GM18505 (cell line): ENCODE data around the gene UGT1A10.

Experiments used
- ATAC-seq: cut with Tn5 transposase; IDR thresholded peaks from one replicate; pipeline ENCODE4 v1.9.1; 2021; ENCODE audit not compliant: unreplicated experiment
- POLR2A ChIP-seq: IDR thresholded peaks from 4 replicates; pipeline ENCODE4 v1.6.1; 2011; ENCODE audit warnings: borderline replicate concordance; ENCODE audit not compliant: insufficient read depth, insufficient read length; ENCODE audit errors: extremely low read depth

UGT1A10 gene

DNA sequence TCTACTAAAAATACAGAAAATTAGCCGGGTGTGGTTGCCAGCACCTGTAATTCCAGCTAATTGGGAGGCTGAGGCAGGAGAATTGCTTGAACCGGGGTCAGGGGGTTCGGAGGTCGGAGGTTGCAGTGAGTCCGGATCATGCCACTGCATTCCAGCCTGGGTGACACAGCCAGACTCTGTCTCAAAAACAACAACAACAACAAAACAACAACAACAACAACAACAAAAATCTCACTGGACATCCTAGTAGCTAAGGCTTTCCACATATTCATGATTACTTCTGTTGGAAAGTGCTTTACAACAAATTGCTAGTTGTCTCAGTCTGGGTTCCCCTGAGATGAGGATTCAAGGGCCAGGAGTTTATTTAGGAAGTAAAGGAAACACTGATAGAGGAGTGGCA, 137.6 kb downstream of the UGT1A10 start:
- no peak for TF ChIP-seq POLR2A
- no peak for ATAC-seq

DNA sequence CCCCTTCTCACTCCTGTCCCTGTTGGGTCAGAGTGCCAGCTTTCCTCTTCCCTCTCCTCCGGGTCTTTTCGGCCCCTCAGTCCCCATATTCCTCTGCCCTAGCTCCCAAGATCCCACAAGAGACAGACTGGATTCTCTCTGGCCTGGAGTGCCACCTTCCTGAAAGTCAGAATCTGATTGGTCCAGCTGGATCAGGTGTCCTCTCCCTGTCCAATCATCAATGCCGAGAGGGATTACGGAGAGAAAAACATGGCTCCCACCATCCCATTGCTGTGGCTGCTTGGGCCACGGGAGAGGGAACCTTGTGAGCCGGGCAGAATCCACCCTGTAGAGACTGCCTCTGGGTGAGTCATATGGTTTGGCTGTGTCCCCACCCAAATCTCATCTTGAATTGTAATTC, 139.2 kb downstream of the UGT1A10 start:
- TF ChIP-seq POLR2A, result no peak
- ATAC-seq, result no peak

DNA sequence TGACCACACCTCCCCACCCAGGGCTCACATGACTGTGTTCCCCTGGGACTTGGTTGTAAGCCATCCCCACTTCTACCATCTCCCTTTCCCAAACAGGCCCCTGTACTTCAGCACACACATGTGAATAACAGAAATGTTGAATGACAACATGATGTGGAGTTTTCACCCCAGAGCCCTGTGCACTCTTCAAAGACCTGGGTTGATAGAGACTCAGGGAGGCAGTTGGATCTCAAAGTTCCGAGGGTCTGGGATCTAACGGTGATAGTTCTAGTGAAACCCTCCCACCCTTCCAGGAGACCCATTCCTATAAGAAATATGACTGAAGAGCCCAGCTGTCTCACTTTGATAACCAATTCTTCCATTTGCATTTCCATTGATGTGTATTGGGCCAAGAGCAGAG, 141.8 kb downstream of the UGT1A10 start, which contains the start of gene MROH2A:
TSS of gene MROH2A (plus strand) at position 301 of the 400 bp plus-strand sequence. CDS start 1,029 bp downstream, outside the sequence.
- no peak for ATAC-seq
- no peak for TF ChIP-seq POLR2A

DNA sequence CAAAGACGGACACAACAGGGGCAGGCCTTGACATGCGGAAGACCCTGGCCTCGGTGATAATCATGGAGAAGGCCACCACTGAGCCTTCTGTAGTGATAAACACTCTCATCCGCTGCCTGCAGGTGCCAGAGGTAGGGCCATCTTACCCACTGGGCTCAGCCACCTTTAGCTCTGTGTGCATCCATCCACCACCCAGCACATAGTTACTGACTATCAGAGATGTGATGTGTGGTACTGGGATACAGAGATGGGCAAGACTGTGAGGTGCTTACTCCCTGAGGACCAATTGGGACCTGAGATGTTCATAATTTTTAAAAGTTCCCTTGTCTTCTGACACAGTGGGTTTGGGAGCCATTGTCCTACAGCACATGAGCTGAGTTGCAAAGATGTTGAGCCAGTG, 143.5 kb downstream of the UGT1A10 start:
- no peak for ATAC-seq
- no peak for TF ChIP-seq POLR2A

DNA sequence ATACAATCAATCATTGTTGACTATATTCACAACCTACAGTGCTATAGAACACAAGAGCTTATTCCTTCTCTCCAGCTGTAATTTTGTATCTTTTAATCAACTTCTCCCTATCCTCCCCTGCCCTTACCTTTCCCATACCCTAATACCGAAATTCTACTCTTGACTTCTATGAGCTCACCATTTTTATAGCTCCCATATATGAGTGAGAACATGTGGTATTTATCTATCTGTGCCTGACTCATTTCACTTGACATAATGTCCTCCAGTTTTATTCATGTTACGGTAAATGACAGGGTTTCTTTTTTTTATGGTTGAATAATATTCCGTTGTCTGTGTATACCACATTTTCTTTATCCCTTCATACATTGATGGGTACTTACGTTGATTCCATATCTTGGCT, 144.5 kb downstream of the UGT1A10 start:
- TF ChIP-seq POLR2A, result no peak
- no peak for ATAC-seq

DNA sequence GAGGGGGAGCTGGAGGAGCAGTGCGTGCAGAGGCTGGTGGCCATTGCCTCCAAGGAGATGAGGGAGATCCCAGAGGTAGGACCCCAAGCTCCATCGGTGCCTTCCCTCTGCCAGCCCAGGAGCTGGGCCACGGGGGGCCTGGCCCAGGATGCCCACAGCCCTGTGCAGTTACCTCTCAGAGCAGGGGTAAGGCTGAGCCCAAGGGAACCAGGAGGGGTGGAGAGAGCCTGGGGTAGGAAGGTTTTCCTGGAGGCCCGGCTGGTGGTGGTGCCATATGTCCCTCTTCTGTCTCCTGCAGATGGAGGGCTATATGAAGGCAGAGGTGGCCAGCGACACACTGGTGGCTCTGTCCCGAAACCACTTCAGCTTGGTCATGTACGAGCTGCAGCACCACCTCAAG, 153.3 kb downstream of the UGT1A10 start:
- TF ChIP-seq POLR2A, result no peak
- ATAC-seq, result no peak

DNA sequence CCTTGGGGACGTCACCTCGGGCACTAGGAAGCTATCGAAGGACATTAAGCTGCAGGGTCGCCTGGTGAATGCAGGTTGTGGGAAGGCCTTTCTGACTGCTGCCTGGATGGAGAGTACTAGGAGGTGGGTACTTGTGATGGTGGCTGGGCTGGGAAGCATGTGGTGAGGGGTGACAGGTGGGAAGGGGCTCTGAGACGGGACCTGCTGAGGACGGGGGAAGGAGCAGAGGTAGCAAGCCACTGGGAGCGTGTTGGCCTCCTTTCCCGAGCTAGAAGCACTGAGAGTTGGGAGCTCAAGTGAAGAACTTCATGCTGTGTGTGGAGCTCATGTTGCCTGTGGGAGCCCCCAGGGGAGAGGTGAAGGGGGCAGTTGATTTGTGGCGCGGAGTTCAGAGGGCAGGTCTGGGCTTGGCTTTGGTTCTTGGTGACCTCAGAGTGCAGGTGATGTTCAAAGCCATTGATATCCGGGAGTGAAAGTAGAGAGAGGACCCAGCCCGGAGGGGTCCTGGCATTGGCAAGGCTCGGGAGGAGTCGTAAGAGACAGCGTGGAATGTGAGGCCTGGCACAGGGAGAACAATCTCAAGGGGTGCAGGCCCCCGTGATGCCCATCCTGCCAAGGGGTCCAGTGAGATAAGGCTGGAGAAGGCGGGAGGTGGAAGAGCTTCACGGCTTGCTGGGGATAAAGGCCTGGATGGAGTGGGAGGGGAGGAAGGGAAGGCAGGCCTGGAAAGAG, 155.1 kb downstream of the UGT1A10 start:
- ATAC-seq, result no peak
- no peak for TF ChIP-seq POLR2A

DNA sequence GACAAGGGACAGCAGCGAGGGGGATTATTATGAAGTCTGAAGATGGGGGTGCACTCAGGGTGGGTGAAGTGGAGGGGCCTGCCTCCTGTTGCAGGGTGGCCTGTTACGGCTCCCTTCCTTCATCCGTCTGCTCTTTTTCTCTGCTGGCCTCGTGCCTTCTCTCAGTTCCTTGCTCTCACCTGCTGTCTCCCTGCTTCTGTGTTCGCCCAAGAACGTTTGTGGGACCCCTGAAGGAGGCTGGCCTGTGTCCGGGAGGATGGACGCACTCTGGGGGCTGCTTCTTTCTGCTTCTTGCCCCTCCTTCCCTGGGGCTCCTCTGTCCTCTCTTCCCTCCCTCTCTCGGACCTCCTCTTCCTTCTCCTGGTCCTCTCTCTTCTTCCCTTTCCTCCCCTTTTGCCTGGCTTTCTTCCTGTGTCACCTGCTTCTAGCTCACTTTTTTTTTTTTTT, 155.7 kb downstream of the UGT1A10 start:
- no peak for ATAC-seq
- no peak for TF ChIP-seq POLR2A

DNA sequence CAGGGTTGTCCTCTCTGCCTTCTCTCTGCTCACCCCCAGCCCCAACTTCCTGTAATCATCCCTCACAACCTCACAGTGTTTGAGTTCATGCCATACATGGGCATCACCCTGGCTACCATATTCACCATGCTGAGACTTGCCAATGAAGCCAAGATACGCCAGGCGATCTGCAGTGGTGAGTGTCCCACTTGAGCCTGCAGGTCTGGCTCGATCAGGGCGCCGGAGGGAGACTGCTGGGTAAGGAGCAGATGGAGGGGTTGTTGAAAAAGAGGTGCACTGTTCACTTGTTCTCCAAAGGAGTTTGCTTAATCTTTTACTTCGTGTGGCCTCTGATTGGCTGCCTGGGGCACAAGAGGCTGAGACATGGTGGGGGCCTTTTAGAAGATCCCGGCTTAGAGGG, 156.5 kb downstream of the UGT1A10 start:
- TF ChIP-seq POLR2A, result no peak
- no peak for ATAC-seq

DNA sequence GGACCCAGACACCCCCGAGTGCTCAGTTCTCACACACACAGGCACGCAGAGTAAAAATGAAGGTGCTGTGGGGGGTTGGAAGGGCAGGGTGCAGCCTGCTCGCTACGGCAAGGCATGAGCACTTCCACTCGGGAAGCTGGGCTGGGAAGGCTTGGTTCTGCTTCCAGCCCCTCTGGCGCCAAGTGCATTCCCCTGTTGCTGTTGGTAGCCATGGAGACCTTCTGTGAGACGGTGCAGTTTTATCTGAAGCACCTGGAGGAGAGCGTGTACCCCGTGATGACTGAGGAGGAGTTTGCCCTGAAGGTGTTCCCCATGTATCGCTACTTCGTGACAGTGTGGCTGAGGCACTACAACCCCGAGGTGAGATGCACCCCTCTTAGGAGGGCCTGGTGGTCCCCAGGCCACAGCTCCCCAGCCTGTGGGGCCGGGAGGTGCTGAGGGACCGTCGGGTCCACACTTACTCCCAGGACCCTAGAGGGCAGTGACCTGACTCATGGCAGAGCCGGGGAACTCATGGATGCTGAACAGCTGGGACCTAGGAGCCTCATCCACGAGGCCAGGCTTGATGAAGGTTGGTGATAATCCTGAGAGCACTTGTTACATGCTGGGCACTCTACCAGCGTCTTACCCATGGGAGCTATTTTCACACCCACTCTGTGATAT, 157.3 kb downstream of the UGT1A10 start:
- ATAC-seq, result no peak
- no peak for TF ChIP-seq POLR2A

DNA sequence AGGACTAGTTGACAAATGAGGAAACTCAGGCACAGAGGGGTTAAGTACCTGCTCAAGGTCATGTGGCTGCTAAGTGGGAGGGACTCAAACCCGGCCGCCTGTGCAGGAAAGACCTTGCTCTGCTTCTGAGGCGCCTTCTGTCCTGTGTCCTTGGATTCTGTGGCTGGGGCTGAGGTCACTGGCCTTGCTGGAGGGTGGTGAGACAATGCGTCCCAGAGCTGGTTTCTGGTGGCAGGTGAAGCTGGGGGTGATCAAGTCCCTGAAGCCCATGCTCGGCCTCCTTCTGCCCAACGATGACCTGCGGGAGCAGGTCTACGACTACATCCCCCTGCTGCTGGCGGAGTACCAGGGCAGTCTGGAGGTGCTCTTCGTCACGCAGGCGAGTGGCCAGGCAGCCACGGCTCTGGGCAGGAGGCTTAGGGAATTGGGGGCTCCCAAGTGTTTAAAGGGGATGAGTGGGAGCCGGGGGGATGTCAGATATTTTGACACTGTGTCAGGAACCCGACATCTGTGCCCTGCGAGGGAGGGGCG, 157.9 kb downstream of the UGT1A10 start:
- no peak for TF ChIP-seq POLR2A
- ATAC-seq, result no peak

DNA sequence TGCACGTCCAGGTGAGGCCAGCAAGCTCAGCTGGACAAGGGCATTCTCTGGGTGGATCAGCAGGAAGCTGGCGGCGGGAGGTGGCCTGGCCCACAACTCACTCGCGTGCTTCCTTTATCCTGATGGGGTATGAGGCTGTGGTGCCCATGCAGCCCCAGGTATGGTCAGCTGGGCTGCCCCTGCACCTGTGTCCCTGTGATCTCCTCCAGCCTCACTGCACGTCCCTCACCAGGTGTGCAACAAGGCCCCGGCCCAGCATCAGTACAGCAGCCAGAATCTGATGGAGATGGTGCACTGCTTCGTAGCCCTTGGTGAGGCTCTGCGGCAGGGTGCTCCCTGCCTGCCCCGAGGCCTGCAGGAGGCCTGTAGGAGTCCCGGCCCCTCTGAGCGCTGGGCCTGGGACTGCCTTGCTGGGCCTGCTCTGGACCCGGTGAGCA, 159.5 kb downstream of the UGT1A10 start:
- ATAC-seq, result no peak
- TF ChIP-seq POLR2A, result no peak

DNA sequence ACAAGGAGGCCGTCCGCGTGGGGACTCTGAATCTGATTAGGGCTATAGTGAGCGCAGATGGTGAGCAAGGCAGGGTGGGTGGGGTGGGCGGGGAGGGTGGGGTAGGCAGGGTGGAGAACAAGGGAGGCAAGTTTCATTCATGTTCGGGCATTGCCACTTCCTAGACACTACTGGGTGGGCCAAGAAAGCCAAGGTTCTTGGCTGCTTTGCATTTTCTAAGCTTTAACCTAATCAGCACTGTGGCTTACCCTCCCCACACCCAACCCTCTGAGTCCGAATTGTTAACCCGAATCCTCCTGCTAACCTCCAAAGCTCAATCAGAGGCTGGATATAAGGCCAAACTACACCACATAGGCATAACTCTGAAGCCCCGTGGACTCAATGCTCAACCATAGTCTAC, 160.0 kb downstream of the UGT1A10 start:
- no peak for ATAC-seq

More for the DNA sequence above, 160.0 kb downstream of the UGT1A10 start:
- no peak for TF ChIP-seq POLR2A
